Upper lobe of left lung (tissue), 6 donors: ENCODE results near the gene DOHH. TPM values are rescaled to one million over a fixed set of nuclear protein-coding genes. Genes with fewer than 3 reads are reported as not detected.

Experiments used
- ATAC-seq, 2 donors: fragments of 200-7000 bp; cut with Tn5 transposase; one replicate each; pipeline ENCODE4 v1.9.1; 2022; ENCODE audit warnings: mild to moderate bottlenecking in 2 of 2, moderate library complexity in 2 of 2; ENCODE audit not compliant: low FRiP score in 2 of 2
- DNase-seq, 2 donors: peaks; one replicate each; pipeline ENCODE4 v3.0.0-alpha.2; 2019 to 2020
- H3K27ac ChIP-seq, 4 donors: fragments of 200-600 bp; sonication (generic); one replicate each; pipeline ENCODE4 v1.5.1; 2016 to 2019
- H3K27me3 ChIP-seq, 4 donors: fragments of 200-600 bp; sonication (generic); one replicate each; pipeline ENCODE4 v1.5.1; 2017 to 2019
- H3K36me3 ChIP-seq, 4 donors: fragments of 200-600 bp; sonication (generic); one replicate each; pipeline ENCODE4 v1.5.1; 2016 to 2019
- H3K4me1 ChIP-seq, 4 donors: fragments of 200-600 bp; sonication (generic); one replicate each; pipeline ENCODE4 v1.5.1; 2018 to 2019
- H3K4me3 ChIP-seq, 4 donors: fragments of 200-600 bp; sonication (generic); one replicate each; pipeline ENCODE4 v1.5.1; 2017 to 2019; ENCODE audit warnings: mild to moderate bottlenecking in 2 of 4, moderate library complexity in 1 of 4
- H3K9me3 ChIP-seq, 4 donors: fragments of 200-600 bp; sonication (generic); one replicate each; pipeline ENCODE4 v1.5.1; 2018 to 2019
- EP300 ChIP-seq, 4 donors: sonication (generic); formaldehyde crosslinking; IDR thresholded peaks; one replicate each; pipeline ENCODE4 v1.5.1; 2017; ENCODE audit warnings: antibody characterized with exemption in 4 of 4, control low read depth in 2 of 4
- POLR2A ChIP-seq, 4 donors: fragments of 450-650 bp; IDR thresholded peaks; one replicate each; pipeline ENCODE4 v1.5.1; 2016 to 2017; ENCODE audit warnings: antibody characterized with exemption in 4 of 4, mild to moderate bottlenecking in 2 of 4
- POLR2AphosphoS5 ChIP-seq, 2 donors: sonication (generic); formaldehyde crosslinking; IDR thresholded peaks; one replicate each; pipeline ENCODE4 v1.5.1; 2017; ENCODE audit warnings: antibody characterized with exemption in 2 of 2
- WGBS, 2 donors: methylation state at CpG; one replicate each; pipeline ENCODE4 v1.1.5; 2017 to 2018; 5-methylcytosine and 5-hydroxymethylcytosine counted together
- total RNA-seq, 6 donors: library from RNA; depleted of rRNA in 4 of 6; stranded (reverse); fragments of >200 nt in 4 of 6; gene quantifications; one replicate each; pipeline versions ENCODE4 v1.1.0 to v1.2.1, GENCODE V29; 2016 to 2021
- TF ChIP-seq, protein P1 (sequence below), 6 experiments: fragments of 450-650 bp in 4 of 6; fragments of 200-600 bp in 2 of 6; sonication (generic) in 2 of 6; IDR thresholded peaks; one replicate each; pipeline ENCODE4 v1.5.1; 2016 to 2019; ENCODE audit warnings: antibody characterized with exemption in 6 of 6
- donor health status: DM: no; HTN: no; CAD: no; lungs with moderate emphysema.
- donor health status: DM: no; HTN: yes; CAD: no; lungs with severe emphysema.

The DOHH gene
- total RNA-seq, 6 donors from 2014 or later = 13.3 to 26.8 (median 17.3) TPM

DNA sequence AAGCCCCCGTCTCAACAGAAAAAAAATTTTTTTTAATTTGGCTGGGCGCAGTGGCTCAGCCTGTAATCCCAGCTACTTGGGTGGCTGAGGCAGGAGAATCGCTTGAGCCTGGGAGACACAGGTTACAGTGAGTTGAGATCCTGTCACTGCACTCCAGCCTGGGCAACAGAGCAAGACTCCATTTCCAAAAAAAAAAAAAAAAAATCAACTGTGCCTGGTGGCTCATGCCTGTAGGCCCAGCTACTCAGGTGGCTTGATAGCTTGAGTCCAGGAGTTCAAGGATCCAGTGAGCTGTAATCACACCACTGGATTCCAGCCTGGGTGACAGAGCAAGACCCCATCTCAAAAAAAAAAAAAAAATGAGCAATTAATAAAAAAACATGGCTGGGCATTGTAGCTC lies 1.3 kb upstream of the DOHH start:
- Histone ChIP-seq H3K27ac (no peak overlapping the region), H3K9me3 (no peaks in the 10 kb centered on the region), H3K4me3 (no peak overlapping the region), H3K27me3 (no peaks in the 10 kb centered on the region), H3K36me3 (no peaks in the 10 kb centered on the region), H3K4me1 (peaks cover 8 to 37% (median 18%) of the 10 kb centered on the region in 4 donors)
- DNase-seq (no peak), ATAC-seq (no peak)
- 93 to 95% methylated on average over 3 of the region's 3 CpGs for WGBS, 2 donors
- TF ChIP-seq, protein P1, sequence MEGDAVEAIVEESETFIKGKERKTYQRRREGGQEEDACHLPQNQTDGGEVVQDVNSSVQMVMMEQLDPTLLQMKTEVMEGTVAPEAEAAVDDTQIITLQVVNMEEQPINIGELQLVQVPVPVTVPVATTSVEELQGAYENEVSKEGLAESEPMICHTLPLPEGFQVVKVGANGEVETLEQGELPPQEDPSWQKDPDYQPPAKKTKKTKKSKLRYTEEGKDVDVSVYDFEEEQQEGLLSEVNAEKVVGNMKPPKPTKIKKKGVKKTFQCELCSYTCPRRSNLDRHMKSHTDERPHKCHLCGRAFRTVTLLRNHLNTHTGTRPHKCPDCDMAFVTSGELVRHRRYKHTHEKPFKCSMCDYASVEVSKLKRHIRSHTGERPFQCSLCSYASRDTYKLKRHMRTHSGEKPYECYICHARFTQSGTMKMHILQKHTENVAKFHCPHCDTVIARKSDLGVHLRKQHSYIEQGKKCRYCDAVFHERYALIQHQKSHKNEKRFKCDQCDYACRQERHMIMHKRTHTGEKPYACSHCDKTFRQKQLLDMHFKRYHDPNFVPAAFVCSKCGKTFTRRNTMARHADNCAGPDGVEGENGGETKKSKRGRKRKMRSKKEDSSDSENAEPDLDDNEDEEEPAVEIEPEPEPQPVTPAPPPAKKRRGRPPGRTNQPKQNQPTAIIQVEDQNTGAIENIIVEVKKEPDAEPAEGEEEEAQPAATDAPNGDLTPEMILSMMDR (IDR thresholded peaks at IDR 0.05) = no peak
- TF ChIP-seq POLR2AphosphoS5 (IDR thresholded peaks at IDR 0.05) = no peak

DNA sequence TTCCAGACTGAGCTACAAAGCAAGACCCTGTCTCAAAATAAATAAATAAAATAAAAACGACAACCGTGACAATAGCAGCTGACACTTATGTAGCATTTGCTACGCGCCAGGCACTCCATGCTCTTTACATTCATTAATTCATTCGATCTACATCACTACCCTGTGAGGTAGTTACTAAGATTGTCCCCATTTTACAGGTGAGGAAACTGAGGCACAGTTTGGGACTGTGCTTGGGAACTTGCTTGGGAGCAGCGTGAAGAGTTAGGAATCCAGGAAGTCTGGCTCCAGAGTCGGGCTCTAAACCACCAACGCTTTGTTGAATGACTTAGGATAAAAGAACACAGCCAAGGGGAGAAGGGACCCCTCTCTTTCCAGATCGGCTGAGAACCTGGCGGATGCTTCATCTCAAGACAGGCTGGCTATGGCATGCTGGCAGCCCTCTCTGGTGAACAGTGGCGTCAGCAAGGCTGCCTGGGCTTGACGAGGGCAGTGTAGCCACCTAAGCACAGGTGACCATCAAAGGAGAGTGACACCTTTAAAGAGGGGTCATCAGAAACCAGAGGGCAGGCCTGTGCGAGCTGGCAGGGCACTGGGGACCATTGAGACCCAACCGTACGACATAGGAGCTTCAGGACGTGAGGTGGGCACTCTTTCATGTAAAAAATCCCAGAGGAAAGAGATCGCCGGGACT lies 591 bp downstream of the DOHH start:
- H3K27me3 ChIP-seq = no peaks in the 10 kb centered on the region
- TF ChIP-seq, protein P1 (IDR thresholded peaks at IDR 0.05) = no peak
- TF ChIP-seq POLR2AphosphoS5 (IDR thresholded peaks at IDR 0.05) (no peak), EP300 (IDR thresholded peaks at IDR 0.05) (no peak), POLR2A (IDR thresholded peaks at IDR 0.05) (no peak)
- 21 to 23% methylated on average over 16 to 18 of the region's 18 CpGs for WGBS, 2 donors
- H3K36me3 ChIP-seq = peaks cover 4 to 19% (median 15%) of the 10 kb centered on the region in 4 donors
- DNase-seq (no peak), ATAC-seq (no peak)
- H3K9me3 ChIP-seq = no peaks in the 10 kb centered on the region
- H3K27ac ChIP-seq = peak overlapping the region; percentile 88 to 95 (median 92)
- peak overlapping the region; percentile 81 to 98 (median 92) for H3K4me3 ChIP-seq
- H3K4me1 ChIP-seq = peaks cover 8 to 26% (median 13%) of the 10 kb centered on the region in 4 donors

DNA sequence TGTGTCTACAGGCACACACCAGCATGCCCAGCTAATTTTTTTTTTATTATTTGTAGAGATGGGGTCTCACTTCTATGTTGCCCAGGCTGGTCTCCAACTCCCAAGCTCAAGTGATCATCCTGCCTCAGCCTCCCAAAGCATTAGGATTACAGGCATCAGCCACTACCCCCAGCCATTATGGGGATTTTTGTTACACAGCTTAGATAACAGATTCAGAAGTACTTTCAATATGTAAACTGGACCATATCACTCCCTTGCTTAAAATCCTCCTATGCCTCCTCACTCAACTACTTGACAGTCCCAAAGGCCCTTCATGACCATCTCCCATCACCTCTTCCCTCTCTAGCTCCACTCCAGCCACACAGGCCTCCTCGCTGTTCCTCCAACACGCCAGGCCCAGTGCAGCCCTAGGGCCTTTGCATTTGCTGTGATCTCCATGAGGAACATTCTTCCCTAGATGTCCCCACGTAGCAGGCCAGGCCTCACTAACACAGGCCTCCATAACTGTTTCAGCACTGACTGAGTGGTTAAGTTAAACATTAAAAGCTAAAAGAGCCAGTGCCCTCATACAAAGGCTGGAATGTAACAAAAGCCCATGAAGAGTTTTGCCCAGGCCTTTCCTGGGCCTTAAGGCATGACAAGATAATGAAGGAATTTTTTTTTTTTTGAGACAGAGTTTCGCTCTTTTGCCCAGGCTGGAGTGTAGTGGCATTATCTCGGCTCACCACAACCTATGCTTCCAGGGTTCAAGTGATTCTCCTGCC lies 2.5 kb downstream of the DOHH start:
- DNase-seq = no peak
- peaks cover 8 to 21% (median 13%) of the 10 kb centered on the region in 4 donors for H3K4me1 ChIP-seq
- H3K36me3 ChIP-seq = peaks cover 4 to 38% (median 32%) of the 10 kb centered on the region in 4 donors
- ATAC-seq = no peak
- H3K27ac ChIP-seq = no peak overlapping the region
- TF ChIP-seq POLR2AphosphoS5 (IDR thresholded peaks at IDR 0.05) (no peak), POLR2A (IDR thresholded peaks at IDR 0.05) (no peak), EP300 (IDR thresholded peaks at IDR 0.05) (no peak)
- TF ChIP-seq, protein P1 (IDR thresholded peaks at IDR 0.05) = no peak
- no peak overlapping the region for H3K4me3 ChIP-seq
- WGBS, 2 donors = 94 to 99% methylated on average over 5 of the region's 5 CpGs
- H3K9me3 ChIP-seq = no peaks in the 10 kb centered on the region
- no peaks in the 10 kb centered on the region for H3K27me3 ChIP-seq

DNA sequence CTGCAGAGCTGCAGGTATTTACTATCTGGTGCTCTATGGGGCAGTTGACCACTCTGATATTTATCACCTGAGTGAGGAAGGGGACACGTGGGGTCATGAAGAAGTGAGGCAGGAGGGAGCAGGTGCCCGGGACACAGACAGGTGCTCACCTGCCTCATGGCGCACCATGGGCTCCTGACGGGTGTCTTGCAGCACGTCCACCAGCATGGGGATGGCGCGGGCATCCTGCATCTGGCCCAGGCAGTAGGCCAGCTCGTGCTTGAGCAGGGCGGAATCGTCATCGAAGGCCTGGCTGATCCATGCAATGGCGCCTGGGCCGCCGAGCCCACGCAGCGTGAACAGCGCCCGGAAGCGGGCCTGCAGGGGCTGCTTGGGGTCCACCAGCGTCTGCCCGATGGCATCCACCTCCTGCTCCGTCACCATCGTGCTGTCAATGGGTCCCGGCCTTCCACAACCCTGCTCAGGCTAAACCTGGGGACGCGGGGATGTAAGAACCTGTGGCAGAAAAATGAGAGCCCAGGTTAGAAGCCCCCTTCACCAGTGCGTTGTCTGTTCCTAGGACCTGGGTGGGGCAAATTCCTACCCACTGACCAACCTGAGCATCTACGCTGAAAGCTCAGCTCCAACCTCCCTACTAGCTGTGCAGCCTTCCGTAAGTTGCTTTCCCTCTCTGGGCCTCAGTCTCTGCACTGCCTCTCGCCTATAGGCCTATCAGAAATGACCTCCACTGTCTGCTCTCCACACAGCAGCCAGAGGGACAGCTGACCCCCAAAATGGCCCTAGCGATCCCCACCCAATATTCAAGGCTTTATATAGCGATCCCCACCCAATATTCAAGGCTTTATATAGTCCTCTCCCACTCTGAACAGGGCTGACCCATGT lies 3.8 kb downstream of the DOHH start:
- DNase-seq (peak in 1 of 2 donors; percentile 72), ATAC-seq (no peak)
- no peak overlapping the region for H3K4me3 ChIP-seq
- peaks cover 8 to 21% (median 13%) of the 10 kb centered on the region in 4 donors for H3K4me1 ChIP-seq
- WGBS, 2 donors = 95 to 96% methylated on average over 24 to 29 of the region's 32 CpGs
- H3K36me3 ChIP-seq = peaks cover 4 to 51% (median 42%) of the 10 kb centered on the region in 4 donors
- TF ChIP-seq POLR2A (IDR thresholded peaks at IDR 0.05) (no peak), POLR2AphosphoS5 (IDR thresholded peaks at IDR 0.05) (no peak), EP300 (IDR thresholded peaks at IDR 0.05) (no peak)
- TF ChIP-seq, protein P1 (IDR thresholded peaks at IDR 0.05) = no peak
- no peaks in the 10 kb centered on the region for H3K9me3 ChIP-seq
- no peaks in the 10 kb centered on the region for H3K27me3 ChIP-seq
- no peak overlapping the region for H3K27ac ChIP-seq
